H54 (cell line): ENCODE data around the gene CEP104.
"Not testable (repeated sequence)": the region's sequence is repeated elsewhere in the genome, so short reads cannot be mapped to it uniquely, and the experiment has no call there.

Experiments
- DNase-seq: peaks from one replicate; pipeline ENCODE4 v3.0.0; 2011; ENCODE audit warnings: low spot score, mixed read lengths; ENCODE audit not compliant: insufficient read length
- FAIRE-seq: peaks from 3 replicates; lab custom pipeline; 2011; peaks lifted over from hg19 to GRCh38; lab: Jason Lieb, UNC
- POLR2A ChIP-seq: IDR thresholded peaks from 2 replicates; pipeline ENCODE4 v1.6.1; 2011; ENCODE audit warnings: low read depth, mild to moderate bottlenecking, low read length

Gene CEP104

GRCh38 chr1:3817821-3818597, 39.0 kb downstream of the CEP104 start:
- DNase-seq (no peak), FAIRE-seq (no peak)
- TF ChIP-seq POLR2A: no peak

GRCh38 chr1:3817138-3817740, 39.8 kb downstream of the CEP104 start:
- DNase-seq: no peak
- TF ChIP-seq POLR2A: no peak
- no peak for FAIRE-seq

- no peak for TF ChIP-seq POLR2A
- FAIRE-seq: no peak
Observed at GRCh38 chr1:3816331-3817137, 40.5 kb downstream of the CEP104 start.

GRCh38 chr1:3814771-3815561, 42.0 kb downstream of the CEP104 start:
- TF ChIP-seq POLR2A: no peak
- no peak for FAIRE-seq
- DNase-seq: no peak

More at GRCh38 chr1:3816331-3817137, 40.5 kb downstream of the CEP104 start:
- no peak for DNase-seq

DNA sequence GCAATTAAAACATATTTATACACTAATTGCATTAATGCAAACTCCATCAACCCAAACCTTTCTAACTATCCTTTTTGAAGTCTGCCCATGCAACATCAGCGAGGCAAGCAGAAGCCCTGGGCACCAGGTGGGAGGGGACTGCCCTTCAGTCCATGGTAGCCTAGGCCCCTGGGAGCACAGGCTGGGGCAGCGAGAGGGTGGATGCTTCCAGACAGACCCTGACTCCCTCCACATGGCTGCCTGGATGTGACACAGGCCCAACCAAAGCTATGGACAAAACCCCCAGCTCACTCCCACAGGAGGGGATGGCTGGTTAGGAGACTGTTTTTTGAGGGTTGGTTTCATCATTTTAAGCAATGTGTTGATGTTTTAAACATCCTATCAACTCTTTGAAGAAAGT, 42.9 kb downstream of the CEP104 start:
- no peak for FAIRE-seq
- TF ChIP-seq POLR2A: no peak

GRCh38 chr1:3811595-3811911, 45.5 kb downstream of the CEP104 start:
- FAIRE-seq: no peak
- DNase-seq: no peak
- TF ChIP-seq POLR2A: no peak

More for the DNA sequence above, 42.9 kb downstream of the CEP104 start:
- no peak for DNase-seq

DNA sequence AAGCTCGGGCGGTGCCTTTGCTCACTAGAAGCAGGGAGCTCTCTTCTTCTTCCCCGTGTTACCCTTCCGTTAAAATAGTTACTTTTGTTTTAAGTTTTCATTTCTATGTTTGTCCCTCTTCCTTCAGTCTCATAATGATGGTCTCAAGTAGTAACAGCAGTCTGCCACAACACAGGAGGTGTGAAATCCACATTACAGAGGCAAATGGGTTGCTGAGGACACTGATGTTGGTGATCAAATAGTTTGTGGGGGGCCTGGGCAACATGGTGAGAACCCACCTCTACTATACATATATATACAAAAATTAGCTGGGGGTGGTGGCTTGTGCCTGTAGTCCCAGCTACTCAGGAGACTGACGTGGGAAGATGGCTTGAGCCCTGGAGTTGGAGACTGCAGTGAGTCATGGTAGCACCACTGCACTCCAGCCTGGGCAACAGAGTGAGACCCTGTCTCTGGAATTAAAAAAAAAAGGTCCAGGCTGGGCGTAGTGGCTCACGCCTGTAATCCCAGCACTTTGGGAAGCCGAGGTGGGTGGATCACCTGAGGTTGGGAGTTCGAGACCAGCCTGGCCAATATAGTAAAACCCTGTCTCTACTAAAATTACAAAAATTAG, 46.8 kb downstream of the CEP104 start:
- FAIRE-seq, DNase-seq: not testable (repeated sequence)

GRCh38 chr1:3809680-3810079, 47.3 kb downstream of the CEP104 start:
- FAIRE-seq: no peak
- TF ChIP-seq POLR2A: no peak

GRCh38 chr1:3807769-3808168, 49.2 kb downstream of the CEP104 start:
- FAIRE-seq (no peak), DNase-seq (no peak)
- no peak for TF ChIP-seq POLR2A

More at GRCh38 chr1:3809680-3810079, 47.3 kb downstream of the CEP104 start:
- no peak for DNase-seq

GRCh38 chr1:3805038-3805437, 52.0 kb downstream of the CEP104 start:
- FAIRE-seq (no peak), DNase-seq (no peak)
- no peak for TF ChIP-seq POLR2A

- FAIRE-seq, DNase-seq: not testable (repeated sequence)
Observed at GRCh38 chr1:3804627-3804944, 52.4 kb downstream of the CEP104 start.

DNA sequence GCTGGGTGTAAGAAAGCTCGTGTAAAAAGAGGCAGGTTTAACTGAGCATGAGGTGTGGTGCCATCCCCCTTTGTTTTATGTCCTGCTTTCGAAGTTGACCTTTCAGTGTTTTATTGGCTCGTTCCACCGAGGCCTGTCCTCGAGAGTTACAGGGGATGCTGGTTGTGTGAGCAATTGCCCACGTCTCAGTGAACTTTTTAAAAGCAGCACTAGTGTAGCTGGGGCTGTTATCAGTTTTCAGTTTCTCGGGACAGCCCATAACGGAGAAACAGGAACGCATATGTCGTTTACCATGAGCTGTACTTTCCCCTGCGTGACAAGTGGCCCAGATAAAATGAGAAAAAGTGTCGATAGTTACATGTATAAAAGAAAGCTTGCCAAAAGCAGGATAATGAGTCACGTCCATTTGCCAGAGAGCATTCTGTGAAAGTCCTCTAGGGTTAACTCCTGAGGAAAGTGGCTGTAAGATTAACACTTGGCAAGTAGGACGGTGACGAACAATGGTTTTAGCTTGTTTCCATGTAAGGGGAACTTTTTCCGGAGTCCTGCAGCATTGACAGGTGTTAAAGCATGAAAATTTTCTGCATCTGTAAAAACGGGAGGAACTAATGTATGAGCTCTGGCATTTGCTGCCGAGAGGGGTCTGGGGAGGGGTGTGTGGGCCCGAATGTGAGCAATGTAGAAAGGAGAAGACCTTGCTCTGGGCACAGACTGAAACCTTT, 52.9 kb downstream of the CEP104 start:
- no peak for TF ChIP-seq POLR2A
- no peak for DNase-seq
- FAIRE-seq: no peak

DNA sequence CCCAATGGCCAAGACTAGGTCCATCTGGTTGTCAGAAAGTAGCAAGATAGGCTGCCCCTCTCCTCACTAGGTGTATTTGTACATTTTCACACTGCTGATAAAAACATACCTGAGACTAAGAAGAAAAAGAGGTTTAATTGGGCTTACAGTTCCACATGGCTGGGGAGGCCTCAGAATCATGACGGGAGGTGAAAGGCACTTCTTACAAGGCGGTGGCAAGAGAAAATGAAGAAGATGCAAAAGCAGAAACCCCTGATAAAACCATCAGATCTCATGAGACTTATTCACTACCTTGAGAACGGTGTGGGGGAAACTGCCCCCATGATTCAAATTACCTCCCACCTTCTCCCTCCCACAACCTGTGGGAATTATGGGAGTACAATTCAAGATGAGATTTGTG, 56.2 kb downstream of the CEP104 start:
- FAIRE-seq, DNase-seq: not testable (repeated sequence)
